Brain microvascular endothelial cell (primary cell): ENCODE data around the gene TFB2M.

Experiments
- DNase-seq: peaks from one replicate; pipeline ENCODE4 v3.0.0-alpha.2; 2020
- H3K27ac ChIP-seq: fragments of 250-450 bp; sonication (Bioruptor Pico); 2 replicates; pipeline ENCODE4 v1.5.1; 2020; ENCODE audit warnings: mild to moderate bottlenecking, moderate library complexity
- H3K27me3 ChIP-seq: fragments of 250-450 bp; sonication (Bioruptor Pico); replicated peaks from 2 replicates; pipeline ENCODE4 v1.5.1; 2020; ENCODE audit warnings: mild to moderate bottlenecking
- H3K36me3 ChIP-seq: fragments of 250-450 bp; sonication (Bioruptor Pico); replicated peaks from 2 replicates; pipeline ENCODE4 v1.5.1; 2020; ENCODE audit warnings: mild to moderate bottlenecking
- H3K4me3 ChIP-seq: 2 replicates; pipeline ENCODE4 v1.5.1; 2011; ENCODE audit warnings: low read depth, mild to moderate bottlenecking, control low read depth, low read length, moderate library complexity
- in situ Hi-C: cut with HindIII; loops from 2 replicates; pipeline ENCODE4 v1.10.0; 2017; ENCODE audit warnings: low sequenced_read_pairs, low pct_ligation_motif_present
- TF ChIP-seq, protein P1 (sequence below): IDR thresholded peaks from 2 replicates; pipeline ENCODE4 v1.5.1; 2011; ENCODE audit warnings: low read depth, mild to moderate bottlenecking, moderate library complexity, low read length, control low read depth, inconsistent platforms; ENCODE audit errors: missing control alignments

Gene TFB2M

DNA sequence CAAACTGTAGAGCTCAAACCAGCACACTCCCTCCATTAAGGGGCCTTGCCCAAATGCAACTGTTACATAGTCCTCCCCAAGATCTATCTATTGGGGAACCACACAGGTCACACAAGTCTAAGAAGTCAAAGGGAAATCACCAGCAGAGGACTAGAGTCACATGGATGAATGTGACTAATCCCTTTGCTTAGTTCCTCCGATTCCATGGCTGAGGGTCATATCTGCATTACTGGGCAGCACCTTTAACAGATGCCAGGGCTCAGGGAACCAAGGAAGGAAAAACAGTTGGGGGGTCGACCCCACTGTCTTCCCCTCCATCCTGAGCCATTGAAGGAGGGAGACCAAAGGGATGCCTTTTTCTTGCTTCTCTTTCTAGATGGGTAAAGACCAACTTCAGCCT lies 35.6 kb downstream of the TFB2M start:
- DNase-seq, result no peak
- H3K36me3 ChIP-seq, result no peaks in the 10 kb centered on the region
- in situ Hi-C loops, result no loop called here
- TF ChIP-seq, protein P1, sequence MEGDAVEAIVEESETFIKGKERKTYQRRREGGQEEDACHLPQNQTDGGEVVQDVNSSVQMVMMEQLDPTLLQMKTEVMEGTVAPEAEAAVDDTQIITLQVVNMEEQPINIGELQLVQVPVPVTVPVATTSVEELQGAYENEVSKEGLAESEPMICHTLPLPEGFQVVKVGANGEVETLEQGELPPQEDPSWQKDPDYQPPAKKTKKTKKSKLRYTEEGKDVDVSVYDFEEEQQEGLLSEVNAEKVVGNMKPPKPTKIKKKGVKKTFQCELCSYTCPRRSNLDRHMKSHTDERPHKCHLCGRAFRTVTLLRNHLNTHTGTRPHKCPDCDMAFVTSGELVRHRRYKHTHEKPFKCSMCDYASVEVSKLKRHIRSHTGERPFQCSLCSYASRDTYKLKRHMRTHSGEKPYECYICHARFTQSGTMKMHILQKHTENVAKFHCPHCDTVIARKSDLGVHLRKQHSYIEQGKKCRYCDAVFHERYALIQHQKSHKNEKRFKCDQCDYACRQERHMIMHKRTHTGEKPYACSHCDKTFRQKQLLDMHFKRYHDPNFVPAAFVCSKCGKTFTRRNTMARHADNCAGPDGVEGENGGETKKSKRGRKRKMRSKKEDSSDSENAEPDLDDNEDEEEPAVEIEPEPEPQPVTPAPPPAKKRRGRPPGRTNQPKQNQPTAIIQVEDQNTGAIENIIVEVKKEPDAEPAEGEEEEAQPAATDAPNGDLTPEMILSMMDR, result no peak
- H3K27ac ChIP-seq, result no peak overlapping the region
- H3K27me3 ChIP-seq, result no peaks in the 10 kb centered on the region
- no peak overlapping the region for H3K4me3 ChIP-seq

DNA sequence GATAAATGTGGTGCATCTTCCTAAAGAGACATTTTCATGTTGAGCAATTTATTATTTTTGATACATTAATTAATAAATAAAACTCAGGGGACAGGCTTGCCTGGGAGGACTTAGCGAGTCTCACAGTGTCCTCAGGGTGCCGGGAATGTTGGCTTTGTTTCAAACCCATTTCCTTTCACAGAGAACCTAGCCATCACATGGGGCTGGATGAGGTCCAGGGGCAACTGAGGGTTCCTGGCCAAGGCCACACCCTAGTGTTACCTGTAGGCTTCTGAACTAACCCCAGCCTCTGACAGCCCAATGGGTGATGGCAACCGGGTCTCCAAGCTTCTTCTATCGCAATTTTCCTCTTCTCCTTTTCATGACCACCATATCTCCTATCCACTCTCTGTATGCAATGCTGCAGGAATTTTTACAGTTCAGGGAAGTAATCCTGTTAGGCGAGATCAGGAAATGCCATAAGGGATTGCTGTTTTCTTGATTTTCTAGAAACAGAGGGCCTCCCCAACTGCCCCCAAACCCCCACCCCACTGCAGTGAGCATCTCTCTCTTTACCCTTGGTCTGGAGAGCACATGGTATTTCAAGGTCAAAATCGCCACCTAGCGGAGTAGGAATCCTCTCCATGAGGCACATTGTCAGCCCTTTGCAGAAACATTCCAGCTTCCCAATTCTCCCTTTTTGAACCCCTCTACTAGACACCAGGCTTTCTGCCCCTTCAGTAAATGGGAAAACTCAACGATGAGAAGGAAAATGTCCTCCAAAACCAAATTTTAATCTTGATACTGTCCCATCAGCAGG lies 36.9 kb downstream of the TFB2M start:
- Histone ChIP-seq H3K36me3 (no peaks in the 10 kb centered on the region), H3K27ac (no peak overlapping the region), H3K27me3 (no peaks in the 10 kb centered on the region), H3K4me3 (no peak overlapping the region)
- in situ Hi-C loops, result no loop called here
- TF ChIP-seq, protein P1, result no peak
- DNase-seq, result no peak

DNA sequence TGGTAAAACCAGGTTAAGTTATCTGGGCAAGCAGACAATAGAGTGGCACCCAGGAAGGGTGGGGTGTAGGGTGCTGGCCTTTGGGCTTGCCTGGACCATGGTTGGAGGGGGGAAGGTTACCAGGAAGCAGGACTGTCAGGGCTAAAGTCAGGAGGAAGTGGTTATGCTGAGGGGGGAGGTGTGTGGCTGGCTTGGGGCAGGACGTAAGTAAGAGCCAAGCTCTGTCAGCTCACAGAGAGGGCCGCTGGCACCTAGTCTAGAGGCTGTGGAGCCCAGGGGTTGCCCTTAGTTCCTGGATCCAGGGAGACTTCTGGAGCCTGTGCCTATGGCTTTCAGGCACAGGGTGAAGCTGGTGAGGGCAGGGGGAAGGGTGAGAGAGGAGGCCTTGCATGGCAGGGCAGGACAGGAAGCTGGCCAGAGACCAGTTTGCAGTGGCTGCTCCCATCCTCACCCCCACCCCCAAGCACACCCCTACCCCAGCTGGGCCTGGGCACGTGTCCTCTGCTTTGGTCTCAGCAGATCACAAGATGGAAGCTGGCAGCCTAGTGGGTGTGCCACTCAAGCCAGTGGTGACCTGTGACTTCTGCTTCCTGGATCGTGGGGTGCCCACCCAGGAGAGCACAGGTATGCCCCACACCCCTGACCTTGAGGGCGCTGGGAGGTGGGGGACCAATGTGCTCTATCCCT lies 38.5 kb downstream of the TFB2M start:
- TF ChIP-seq, protein P1, result no peak
- in situ Hi-C loops, result no loop called here
- no peak overlapping the region for H3K4me3 ChIP-seq
- DNase-seq, result no peak
- no peaks in the 10 kb centered on the region for H3K27me3 ChIP-seq
- no peak overlapping the region for H3K27ac ChIP-seq
- H3K36me3 ChIP-seq, result no peaks in the 10 kb centered on the region

DNA sequence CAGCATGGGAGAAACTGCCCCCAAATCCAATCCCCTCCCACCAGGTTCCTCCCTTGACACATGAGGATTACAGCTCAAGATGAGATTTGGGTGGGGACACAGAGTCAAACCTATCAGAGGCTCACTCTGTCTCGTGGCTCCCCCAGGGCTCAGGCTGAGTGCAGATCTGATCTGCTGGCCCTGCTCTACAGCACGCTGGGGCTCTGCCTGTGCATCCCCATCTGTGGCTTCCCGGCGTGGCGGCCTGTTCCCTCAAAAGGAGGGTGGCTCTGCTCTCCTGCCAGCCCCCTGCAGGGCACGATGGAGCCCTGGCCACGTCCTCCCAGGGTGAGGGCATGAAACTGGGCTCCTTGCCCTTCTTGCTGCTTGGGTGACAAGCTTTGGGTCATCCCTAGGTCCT lies 39.1 kb downstream of the TFB2M start:
- Histone ChIP-seq H3K27me3 (no peaks in the 10 kb centered on the region), H3K36me3 (no peaks in the 10 kb centered on the region), H3K27ac (no peak overlapping the region), H3K4me3 (no peak overlapping the region)
- TF ChIP-seq, protein P1, result no peak
- DNase-seq, result no peak
- in situ Hi-C loops, result no loop called here

DNA sequence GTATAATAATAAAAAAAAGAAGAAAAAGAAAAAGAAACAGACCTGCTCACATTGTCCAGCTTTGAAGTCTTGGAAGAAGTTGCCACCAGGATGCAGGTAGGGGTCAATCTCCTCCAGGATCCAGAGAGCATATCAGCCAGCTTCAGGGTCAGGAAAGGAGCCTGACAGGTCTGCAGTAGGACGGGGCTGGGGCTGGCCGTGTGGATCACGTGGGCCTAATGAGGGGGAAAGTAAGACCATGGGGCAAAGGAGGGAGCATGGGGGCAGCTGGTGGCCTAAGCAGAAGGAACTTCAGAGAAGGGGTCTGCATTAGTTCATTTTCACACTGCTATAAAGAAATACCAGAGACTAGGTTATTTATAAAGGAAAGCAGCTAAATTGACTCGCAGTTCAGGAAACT lies 39.7 kb downstream of the TFB2M start:
- no peak overlapping the region for H3K27ac ChIP-seq
- H3K4me3 ChIP-seq, result no peak overlapping the region
- no peaks in the 10 kb centered on the region for H3K36me3 ChIP-seq
- no peaks in the 10 kb centered on the region for H3K27me3 ChIP-seq
- DNase-seq, result no peak
- TF ChIP-seq, protein P1, result no peak
- in situ Hi-C loops, result no loop called here

DNA sequence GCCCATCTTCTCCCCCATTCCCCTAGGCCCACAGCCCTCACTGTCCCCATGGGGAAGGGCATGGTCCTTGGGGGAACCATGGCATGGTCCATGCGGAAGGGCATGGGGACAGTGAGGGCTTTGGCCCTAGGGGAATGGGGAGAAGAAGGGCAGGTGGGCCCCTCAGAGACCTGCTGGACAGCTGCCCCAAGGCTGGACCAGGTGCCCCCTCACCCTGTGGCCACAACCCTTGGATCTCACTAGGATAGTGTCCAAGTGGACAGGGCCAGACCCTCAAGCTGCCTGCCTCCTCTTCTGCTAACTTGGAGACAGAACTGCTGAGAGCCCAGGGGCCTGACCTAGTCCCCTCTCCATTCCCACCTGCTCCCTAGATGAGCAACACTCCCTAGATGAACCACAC lies 46.5 kb downstream of the TFB2M start:
- in situ Hi-C loops, result no loop called here
- H3K27me3 ChIP-seq, result no peaks in the 10 kb centered on the region
- TF ChIP-seq, protein P1, result no peak
- no peak overlapping the region for H3K27ac ChIP-seq
- no peaks in the 10 kb centered on the region for H3K36me3 ChIP-seq
- no peak for DNase-seq
- no peak overlapping the region for H3K4me3 ChIP-seq
